Neural cell (in vitro differentiated cells): ENCODE measurements around the gene ASTN1. TPM values are rescaled to one million over a fixed set of nuclear protein-coding genes. Genes with fewer than 3 reads are reported as not detected.

Source experiments
- H2AFZ ChIP-seq: fragments of 200-600, 300-800 bp; sonication (generic), shearing (Covaris generic); 2 replicates; pipeline ENCODE4 v1.6.0; 2014; ENCODE audit warnings: low read depth, mild to moderate bottlenecking, antibody characterized with exemption, low read length, moderate library complexity
- H3F3A ChIP-seq: fragments of 200-600 bp; shearing (Covaris generic); 2 replicates; pipeline ENCODE4 v1.6.1; 2016; ENCODE audit warnings: mild to moderate bottlenecking, moderate library complexity, mixed read lengths, antibody characterized with exemption, low read length; ENCODE audit not compliant: insufficient read depth, poor library complexity, severe bottlenecking
- H3K27ac ChIP-seq: fragments of 200-600, 300-800 bp; sonication (generic), shearing (Covaris generic); 2 replicates; pipeline ENCODE4 v1.5.1; 2014; ENCODE audit warnings: mild to moderate bottlenecking, low read length, moderate library complexity
- H3K27me3 ChIP-seq: fragments of 300-800, 200-600 bp; sonication (generic), shearing (Covaris generic); 2 replicates; pipeline ENCODE4 v1.6.0; 2014; ENCODE audit warnings: mild to moderate bottlenecking, low read depth, low read length, moderate library complexity; ENCODE audit not compliant: insufficient read depth
- H3K36me3 ChIP-seq: fragments of 300-800, 200-600 bp; sonication (generic), shearing (Covaris generic); 2 replicates; pipeline ENCODE4 v1.5.1; 2014; ENCODE audit warnings: mild to moderate bottlenecking, antibody characterized with exemption, low read length, moderate library complexity; ENCODE audit not compliant: insufficient read depth
- H3K4me2 ChIP-seq: fragments of 300-800, 200-600 bp; sonication (generic), shearing (Covaris generic); 2 replicates; pipeline ENCODE4 v1.6.0; 2014; ENCODE audit warnings: mild to moderate bottlenecking, low read length
- H3K4me3 ChIP-seq: fragments of 300-800, 200-600 bp; sonication (generic), shearing (Covaris generic); 2 replicates; pipeline ENCODE4 v1.5.1; 2014; ENCODE audit warnings: mild to moderate bottlenecking, low read length, moderate library complexity
- H3K79me2 ChIP-seq: fragments of 200-600 bp; shearing (Covaris generic); replicated peaks from 2 replicates; pipeline ENCODE4 v1.6.0; 2014; ENCODE audit warnings: mild to moderate bottlenecking, low read length, moderate library complexity; ENCODE audit not compliant: insufficient read depth
- H3K9ac ChIP-seq: fragments of 300-800, 200-600 bp; sonication (generic), shearing (Covaris generic); 2 replicates; pipeline ENCODE4 v1.6.1; 2016; ENCODE audit warnings: mild to moderate bottlenecking, low read length, mixed read lengths
- H3K9me2 ChIP-seq: fragments of 200-600 bp; shearing (Covaris generic); 2 replicates; pipeline ENCODE4 v1.6.1; 2016; ENCODE audit warnings: mild to moderate bottlenecking, low read length, mixed read lengths; ENCODE audit not compliant: insufficient read depth
- H3K9me3 ChIP-seq: fragments of 200-600, 300-800 bp; sonication (generic), shearing (Covaris generic); 2 replicates; pipeline ENCODE4 v1.6.1; 2016; ENCODE audit warnings: mild to moderate bottlenecking, mixed run types, low read length, moderate library complexity, mixed read lengths
- H4K20me1 ChIP-seq: fragments of 200-600 bp; shearing (Covaris generic); 2 replicates; pipeline ENCODE4 v1.6.1; 2016; ENCODE audit warnings: mild to moderate bottlenecking, mixed run types; ENCODE audit not compliant: insufficient read depth
- CTCF ChIP-seq: fragments of 450-650 bp; IDR thresholded peaks from 2 replicates; pipeline ENCODE4 v1.5.1; 2014; ENCODE audit warnings: antibody characterized with exemption, mild to moderate bottlenecking, moderate library complexity; ENCODE audit not compliant: poor library complexity, severe bottlenecking
- EP300 ChIP-seq: fragments of 450-650 bp; conservative IDR thresholded peaks from 2 replicates; pipeline ENCODE4 v1.6.1; 2014; ENCODE audit warnings: antibody characterized with exemption, mild to moderate bottlenecking, moderate library complexity; ENCODE audit not compliant: poor library complexity, severe bottlenecking
- EZH2 ChIP-seq: fragments of 200-600, 300-800 bp; shearing (Covaris generic), sonication (generic); IDR thresholded peaks from 2 replicates; pipeline ENCODE4 v1.6.1; 2014; ENCODE audit warnings: antibody characterized with exemption, low read length, borderline replicate concordance, mild to moderate bottlenecking; ENCODE audit not compliant: insufficient read depth, poor library complexity, severe bottlenecking
- MXI1 ChIP-seq: fragments of 450-650 bp; conservative IDR thresholded peaks from 2 replicates; pipeline ENCODE4 v1.6.1; 2014; ENCODE audit warnings: antibody characterized with exemption, mild to moderate bottlenecking; ENCODE audit not compliant: poor library complexity, severe bottlenecking
- POLR2AphosphoS5 ChIP-seq: IDR thresholded peaks from 2 replicates; pipeline ENCODE4 v1.6.1; 2012
- RAD21 ChIP-seq: fragments of 450-650 bp; conservative IDR thresholded peaks from 2 replicates; pipeline ENCODE4 v1.6.1; 2014; ENCODE audit warnings: antibody characterized with exemption, mild to moderate bottlenecking, moderate library complexity
- REST ChIP-seq: IDR thresholded peaks from 2 replicates; pipeline ENCODE4 v1.6.1; 2012; ENCODE audit warnings: borderline replicate concordance
- SMC3 ChIP-seq: fragments of 450-650 bp; conservative IDR thresholded peaks from 2 replicates; pipeline ENCODE4 v1.6.1; 2014; ENCODE audit warnings: antibody characterized with exemption, mild to moderate bottlenecking, moderate library complexity; ENCODE audit not compliant: poor library complexity
- TAF1 ChIP-seq: IDR thresholded peaks from 2 replicates; pipeline ENCODE4 v1.6.1; 2012; ENCODE audit warnings: low read depth
- polyA plus RNA-seq: library from polyadenylated mRNA; depleted of rRNA; stranded (reverse); fragments of >200 nt; gene quantifications from 2 replicates; pipeline ENCODE4 v1.2.3, GENCODE V29; 2014

Gene ASTN1
- polyA plus RNA-seq, 1 donor from 2014 or later = 33.4 TPM

GRCh38 chr1:176847052-176847451 is 317.5 kb downstream of the ASTN1 start:
- Histone ChIP-seq H3K36me3 (no peaks in the 10 kb centered on the region), H3K27ac (no peak overlapping the region), H2AFZ (no peak overlapping the region), H3K9ac (no peak overlapping the region), H3K27me3 (no peaks in the 10 kb centered on the region), H4K20me1 (no peaks in the 10 kb centered on the region), H3K9me2 (no peaks in the 10 kb centered on the region), H3F3A (no peaks in the 10 kb centered on the region), H3K4me3 (no peak overlapping the region), H3K79me2 (no peaks in the 10 kb centered on the region), H3K9me3 (no peaks in the 10 kb centered on the region), H3K4me2 (no peak overlapping the region)
- TF ChIP-seq SMC3 (no peak), MXI1 (no peak), REST (no peak)

- Histone ChIP-seq H3K27ac (no peak overlapping the region), H4K20me1 (no peaks in the 10 kb centered on the region), H2AFZ (no peak overlapping the region), H3F3A (no peaks in the 10 kb centered on the region), H3K4me3 (no peak overlapping the region), H3K27me3 (no peaks in the 10 kb centered on the region), H3K79me2 (no peaks in the 10 kb centered on the region), H3K9me2 (no peaks in the 10 kb centered on the region), H3K9me3 (no peaks in the 10 kb centered on the region), H3K36me3 (no peaks in the 10 kb centered on the region), H3K4me2 (no peak overlapping the region), H3K9ac (no peak overlapping the region)
- TF ChIP-seq CTCF (peak; percentile 92), SMC3 (peak; percentile 98), EZH2 (no peak), RAD21 (peak; percentile 96), TAF1 (no peak)
Observed at GRCh38 chr1:176843352-176844297, 320.9 kb downstream of the ASTN1 start.

GRCh38 chr1:176841238-176841637 is 323.3 kb downstream of the ASTN1 start:
- no peak overlapping the region for H3K9ac ChIP-seq
- no peaks in the 10 kb centered on the region for H3K27me3 ChIP-seq
- H3K4me3 ChIP-seq = no peak overlapping the region
- no peak overlapping the region for H2AFZ ChIP-seq
- no peaks in the 10 kb centered on the region for H3F3A ChIP-seq
- H4K20me1 ChIP-seq = no peaks in the 10 kb centered on the region
- H3K79me2 ChIP-seq = no peaks in the 10 kb centered on the region
- H3K4me2 ChIP-seq = no peak overlapping the region
- no peaks in the 10 kb centered on the region for H3K9me3 ChIP-seq
- no peaks in the 10 kb centered on the region for H3K9me2 ChIP-seq
- no peak for TF ChIP-seq RAD21
- TF ChIP-seq EZH2 = no peak
- no peak for TF ChIP-seq CTCF
- no peak for TF ChIP-seq REST
- no peak for TF ChIP-seq EP300
- no peak for TF ChIP-seq POLR2AphosphoS5
- no peak for TF ChIP-seq MXI1
- TF ChIP-seq TAF1 = no peak
- TF ChIP-seq SMC3 = no peak
- no peaks in the 10 kb centered on the region for H3K36me3 ChIP-seq
- H3K27ac ChIP-seq = no peak overlapping the region
